GM21717 (cell line): Measurements from ENCODE around the gene DAPK1.

Experiments
- ATAC-seq: cut with Tn5 transposase; IDR thresholded peaks from one replicate; pipeline ENCODE4 v1.9.1; 2021; ENCODE audit warnings: mild to moderate bottlenecking, moderate library complexity; ENCODE audit not compliant: unreplicated experiment

The DAPK1 gene

GRCh38 chr9:87662808-87663528 lies 165.3 kb downstream of the DAPK1 start:
- no peak for ATAC-seq

- ATAC-seq: no peak
Observed at GRCh38 chr9:87663556-87663955, 165.9 kb downstream of the DAPK1 start.

GRCh38 chr9:87664153-87665060 lies 166.7 kb downstream of the DAPK1 start:
- no peak for ATAC-seq

- no peak for ATAC-seq
Observed at GRCh38 chr9:87665505-87665904, 167.8 kb downstream of the DAPK1 start.

GRCh38 chr9:87667164-87667738 lies 169.6 kb downstream of the DAPK1 start:
- ATAC-seq: no peak

GRCh38 chr9:87668222-87668621 lies 170.6 kb downstream of the DAPK1 start:
- no peak for ATAC-seq

GRCh38 chr9:87668722-87669121 lies 171.1 kb downstream of the DAPK1 start:
- ATAC-seq: no peak

- ATAC-seq: no peak
Observed at GRCh38 chr9:87670572-87671264, 173.1 kb downstream of the DAPK1 start.

GRCh38 chr9:87671478-87671877 lies 173.8 kb downstream of the DAPK1 start:
- ATAC-seq: no peak

- no peak for ATAC-seq
Observed at GRCh38 chr9:87671925-87672324, 174.3 kb downstream of the DAPK1 start.

- ATAC-seq: no peak
Observed at GRCh38 chr9:87672586-87672985, 174.9 kb downstream of the DAPK1 start.

GRCh38 chr9:87673446-87674120 lies 175.9 kb downstream of the DAPK1 start:
- no peak for ATAC-seq

GRCh38 chr9:87674565-87675299 lies 177.1 kb downstream of the DAPK1 start:
- no peak for ATAC-seq

- no peak for ATAC-seq
Observed at GRCh38 chr9:87675906-87676515, 178.3 kb downstream of the DAPK1 start.

- ATAC-seq: no peak
Observed at GRCh38 chr9:87676976-87677775, 179.5 kb downstream of the DAPK1 start.

GRCh38 chr9:87677776-87678587 lies 180.3 kb downstream of the DAPK1 start:
- ATAC-seq: no peak

- ATAC-seq: no peak
Observed at GRCh38 chr9:87678650-87679355, 181.1 kb downstream of the DAPK1 start.
